ENCODE results near the gene MSN.

Gene MSN

DNA sequence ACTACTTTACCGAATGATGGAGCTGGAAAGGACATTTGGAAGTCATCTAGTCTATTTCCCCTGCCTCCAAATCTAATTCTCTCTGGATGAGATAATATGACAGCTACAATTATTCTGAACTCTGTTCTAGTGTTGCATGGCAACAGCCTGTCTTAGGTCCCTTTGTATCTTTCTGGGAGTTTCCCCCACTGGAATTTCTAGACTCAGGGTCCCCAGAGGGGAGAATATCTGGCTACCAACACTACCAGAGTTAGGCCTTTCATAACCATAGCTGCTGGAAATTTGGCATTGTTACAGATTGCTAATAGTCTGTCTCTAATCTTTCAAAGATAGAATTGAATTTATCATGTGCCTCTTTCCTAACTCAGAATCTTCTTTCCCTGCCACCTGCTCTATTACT, 4.5 kb downstream of the MSN start:
- Histone ChIP-seq H3K4me3 (ENCODE audit: low read length in 2 of 2) (peak overlapping the region; percentile 51 to 55), H3K27me3 (ENCODE audit: control insufficient read depth in 1 of 2, insufficient read depth in 2 of 2, low read length in 2 of 2) (no peaks in the 10 kb centered on the region), H3K9me3 (ENCODE audit: control insufficient read depth in 2 of 2, low read length in 2 of 2) (no peaks in the 10 kb centered on the region), H3K9ac (ENCODE audit: low read length in 2 of 2) (peak overlapping the region in 1 of 2 donors; percentile 47), H3K36me3 (ENCODE audit: control insufficient read depth in 2 of 2, insufficient read depth in 2 of 2, low read length in 2 of 2) (peaks cover 0 to 3% of the 10 kb centered on the region in 2 donors), H3K27ac (ENCODE audit: low read length) (peak overlapping the region; percentile 67), H3K4me1 (ENCODE audit: control insufficient read depth, insufficient read depth, low read length) (peaks cover 39% of the 10 kb centered on the region)

DNA sequence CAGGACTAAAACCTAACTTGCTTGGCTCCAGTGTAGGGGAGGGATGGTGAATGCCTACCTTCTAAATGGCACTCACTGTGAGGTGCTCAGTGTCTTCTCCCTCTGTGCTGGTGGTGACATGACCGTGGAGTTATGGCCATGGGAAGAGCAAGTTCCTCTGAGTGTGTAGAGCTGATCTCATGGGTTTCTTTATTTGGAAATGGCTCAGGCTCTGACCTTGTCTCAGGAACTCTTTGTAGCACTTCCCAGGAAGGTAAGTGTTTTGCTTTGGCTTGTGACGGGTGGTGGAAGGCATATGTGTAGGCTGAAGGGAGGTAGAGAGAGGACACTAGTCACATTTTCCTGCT, 6.4 kb downstream of the MSN start:
- H3K27ac ChIP-seq (ENCODE audit: low read length), result peak overlapping the region; percentile 70
- peaks cover 43% of the 10 kb centered on the region for H3K4me1 ChIP-seq (ENCODE audit: control insufficient read depth, insufficient read depth, low read length)
- H3K9me3 ChIP-seq (ENCODE audit: control insufficient read depth in 2 of 2, low read length in 2 of 2), result no peaks in the 10 kb centered on the region
- peak overlapping the region; percentile 21 to 42 for H3K9ac ChIP-seq (ENCODE audit: low read length in 2 of 2)
- peak overlapping the region; percentile 54 to 57 for H3K4me3 ChIP-seq (ENCODE audit: low read length in 2 of 2)
- H3K27me3 ChIP-seq (ENCODE audit: control insufficient read depth in 1 of 2, insufficient read depth in 2 of 2, low read length in 2 of 2), result no peaks in the 10 kb centered on the region
- H3K36me3 ChIP-seq (ENCODE audit: control insufficient read depth in 2 of 2, insufficient read depth in 2 of 2, low read length in 2 of 2), result peaks cover 0 to 3% of the 10 kb centered on the region in 2 donors

DNA sequence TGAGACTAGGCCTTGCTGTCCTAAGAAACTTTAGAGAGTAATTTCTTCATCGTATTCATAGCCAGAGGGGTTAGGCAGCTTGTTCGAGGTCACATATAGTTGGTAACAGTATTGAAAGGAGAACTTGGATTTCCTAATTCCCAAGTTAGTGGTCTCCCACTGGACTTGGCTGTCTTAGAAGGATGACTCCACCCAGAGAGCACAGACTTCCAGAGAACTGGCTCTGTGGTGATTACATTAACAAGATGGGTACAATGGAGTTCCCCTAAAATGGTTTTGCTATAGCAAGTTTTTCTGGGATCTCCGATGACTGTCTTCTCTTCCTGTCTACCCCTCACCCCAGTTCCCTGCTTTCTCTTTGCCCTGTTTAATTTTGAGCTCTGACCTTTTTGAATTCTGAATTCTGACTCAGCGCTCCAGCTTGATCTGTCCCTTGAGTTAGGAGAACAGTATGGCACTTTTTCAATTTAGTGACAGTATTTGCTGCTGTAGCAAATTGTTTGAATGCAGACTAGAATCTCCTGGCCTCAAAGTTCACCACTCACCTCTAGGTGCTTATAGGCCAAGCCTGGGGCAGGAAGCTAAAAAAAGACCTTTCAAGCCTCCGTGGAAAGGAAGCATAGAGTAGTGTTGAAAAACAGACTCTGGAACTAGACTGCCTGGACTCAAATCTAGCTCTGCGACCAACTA, 6.9 kb downstream of the MSN start:
- peaks cover 0 to 3% of the 10 kb centered on the region in 2 donors for H3K36me3 ChIP-seq (ENCODE audit: control insufficient read depth in 2 of 2, insufficient read depth in 2 of 2, low read length in 2 of 2)
- peak overlapping the region; percentile 54 to 57 for H3K4me3 ChIP-seq (ENCODE audit: low read length in 2 of 2)
- peak overlapping the region; percentile 70 for H3K27ac ChIP-seq (ENCODE audit: low read length)
- peaks cover 43% of the 10 kb centered on the region for H3K4me1 ChIP-seq (ENCODE audit: control insufficient read depth, insufficient read depth, low read length)
- H3K9me3 ChIP-seq (ENCODE audit: control insufficient read depth in 2 of 2, low read length in 2 of 2), result no peaks in the 10 kb centered on the region
- peak overlapping the region in 1 of 2 donors; percentile 42 for H3K9ac ChIP-seq (ENCODE audit: low read length in 2 of 2)
- no peaks in the 10 kb centered on the region for H3K27me3 ChIP-seq (ENCODE audit: control insufficient read depth in 1 of 2, insufficient read depth in 2 of 2, low read length in 2 of 2)

DNA sequence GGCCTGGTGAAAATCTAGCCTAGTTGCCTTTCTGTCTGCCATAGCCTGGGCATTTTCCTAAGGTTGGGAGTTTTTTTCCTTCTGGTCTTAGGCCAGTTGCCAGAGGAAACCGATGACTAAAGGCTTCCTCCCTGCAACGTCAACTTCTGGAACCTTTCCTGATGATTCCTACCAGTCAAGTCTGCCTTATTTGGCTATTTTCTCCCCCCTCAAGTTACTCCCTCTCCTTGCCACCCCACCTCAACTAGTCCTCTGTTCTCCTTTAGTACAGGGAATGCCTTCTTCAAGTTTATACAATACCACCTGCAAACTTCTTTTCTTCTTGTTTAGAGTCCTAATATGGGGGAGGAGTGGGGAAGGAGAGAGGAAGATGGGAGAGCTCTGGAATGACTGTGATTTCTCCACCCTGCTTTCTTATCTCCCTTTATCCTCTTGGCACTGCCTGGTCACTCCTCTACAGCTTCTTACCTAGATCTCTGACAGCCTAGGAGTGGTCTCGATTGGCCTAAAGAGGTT, 10.6 kb downstream of the MSN start:
- Histone ChIP-seq H3K27me3 (ENCODE audit: control insufficient read depth in 1 of 2, insufficient read depth in 2 of 2, low read length in 2 of 2) (no peaks in the 10 kb centered on the region), H3K4me1 (ENCODE audit: control insufficient read depth, insufficient read depth, low read length) (peaks cover 38% of the 10 kb centered on the region), H3K27ac (ENCODE audit: low read length) (peak overlapping the region; percentile 86), H3K9me3 (ENCODE audit: control insufficient read depth in 2 of 2, low read length in 2 of 2) (no peaks in the 10 kb centered on the region), H3K9ac (ENCODE audit: low read length in 2 of 2) (peak overlapping the region; percentile 44 to 47), H3K4me3 (ENCODE audit: low read length in 2 of 2) (peak overlapping the region; percentile 14 to 35), H3K36me3 (ENCODE audit: control insufficient read depth in 2 of 2, insufficient read depth in 2 of 2, low read length in 2 of 2) (no peaks in the 10 kb centered on the region)

DNA sequence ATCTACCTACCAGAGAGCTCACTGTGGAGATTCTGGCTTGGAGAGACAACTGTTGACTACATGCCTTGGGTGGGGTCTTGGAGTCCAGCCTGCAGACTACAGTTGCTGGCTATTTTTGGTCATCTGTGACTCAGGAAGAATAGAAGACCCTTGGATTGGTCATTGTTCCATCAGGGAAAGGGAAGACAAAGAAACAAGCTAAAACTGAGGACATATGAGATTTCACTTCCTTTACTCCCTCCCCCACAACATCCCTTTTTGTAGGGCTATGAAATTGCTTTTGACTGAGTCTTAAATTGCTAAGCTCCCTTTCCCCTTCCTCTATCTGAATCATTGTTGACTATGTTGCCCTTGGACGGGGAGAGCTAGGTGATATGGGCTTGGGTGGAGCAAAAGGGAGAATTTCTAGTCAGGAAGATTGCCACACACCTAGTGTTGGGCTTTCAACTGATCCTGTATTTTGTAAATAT, 11.7 kb downstream of the MSN start:
- Histone ChIP-seq H3K27me3 (ENCODE audit: control insufficient read depth in 1 of 2, insufficient read depth in 2 of 2, low read length in 2 of 2) (no peaks in the 10 kb centered on the region), H3K9me3 (ENCODE audit: control insufficient read depth in 2 of 2, low read length in 2 of 2) (no peaks in the 10 kb centered on the region), H3K4me1 (ENCODE audit: control insufficient read depth, insufficient read depth, low read length) (peaks cover 33% of the 10 kb centered on the region), H3K27ac (ENCODE audit: low read length) (peak overlapping the region; percentile 86), H3K9ac (ENCODE audit: low read length in 2 of 2) (no peak overlapping the region), H3K4me3 (ENCODE audit: low read length in 2 of 2) (no peak overlapping the region), H3K36me3 (ENCODE audit: control insufficient read depth in 2 of 2, insufficient read depth in 2 of 2, low read length in 2 of 2) (no peaks in the 10 kb centered on the region)

DNA sequence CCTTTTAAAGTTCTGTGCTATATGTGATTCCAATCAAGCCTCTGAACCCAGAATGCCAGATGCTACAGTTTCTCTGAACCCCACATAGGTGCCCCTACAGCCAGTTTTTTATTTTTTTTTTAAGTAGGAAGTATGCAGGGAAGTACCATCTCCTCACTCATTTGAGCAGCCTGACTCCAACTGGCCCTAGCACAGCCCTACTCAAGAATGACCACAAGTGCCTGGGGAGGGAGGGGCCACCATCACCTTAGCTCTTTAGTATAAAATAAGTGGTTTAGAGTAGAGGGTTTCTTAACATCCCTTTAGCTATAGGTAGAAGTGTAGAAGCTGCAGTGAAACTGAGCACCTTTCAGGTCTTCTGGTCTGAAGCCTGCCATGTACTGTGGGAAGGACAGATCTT, 14.4 kb downstream of the MSN start:
- Histone ChIP-seq H3K9ac (ENCODE audit: low read length in 2 of 2) (no peak overlapping the region), H3K4me1 (ENCODE audit: control insufficient read depth, insufficient read depth, low read length) (peaks cover 25% of the 10 kb centered on the region), H3K27me3 (ENCODE audit: control insufficient read depth in 1 of 2, insufficient read depth in 2 of 2, low read length in 2 of 2) (no peaks in the 10 kb centered on the region), H3K4me3 (ENCODE audit: low read length in 2 of 2) (no peak overlapping the region), H3K27ac (ENCODE audit: low read length) (no peak overlapping the region), H3K36me3 (ENCODE audit: control insufficient read depth in 2 of 2, insufficient read depth in 2 of 2, low read length in 2 of 2) (no peaks in the 10 kb centered on the region), H3K9me3 (ENCODE audit: control insufficient read depth in 2 of 2, low read length in 2 of 2) (no peaks in the 10 kb centered on the region)

DNA sequence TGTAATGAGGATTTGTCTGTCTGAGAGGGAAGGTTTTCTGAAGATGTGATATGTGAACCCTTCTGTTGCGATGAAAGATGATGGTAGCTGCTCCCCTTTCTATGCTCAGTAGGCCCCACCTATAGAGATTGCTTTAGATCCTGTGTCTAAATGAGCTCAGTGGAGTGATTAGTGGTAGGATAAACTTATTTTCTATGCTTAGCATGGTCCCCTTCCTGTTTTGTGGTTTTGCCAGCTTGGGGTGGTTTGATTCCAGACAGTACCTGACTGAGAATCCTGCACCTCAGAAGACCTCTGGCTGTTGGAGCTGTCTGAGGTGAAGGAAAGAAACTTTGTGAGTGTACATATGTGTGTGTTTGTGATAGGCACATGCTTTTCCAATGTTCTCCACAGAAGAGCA, 17.7 kb downstream of the MSN start:
- H3K27me3 ChIP-seq (ENCODE audit: control insufficient read depth in 1 of 2, insufficient read depth in 2 of 2, low read length in 2 of 2), result peaks cover 0 to 3% of the 10 kb centered on the region in 2 donors
- H3K4me1 ChIP-seq (ENCODE audit: control insufficient read depth, insufficient read depth, low read length), result peaks cover 26% of the 10 kb centered on the region
- H3K9me3 ChIP-seq (ENCODE audit: control insufficient read depth in 2 of 2, low read length in 2 of 2), result no peaks in the 10 kb centered on the region
- H3K36me3 ChIP-seq (ENCODE audit: control insufficient read depth in 2 of 2, insufficient read depth in 2 of 2, low read length in 2 of 2), result no peaks in the 10 kb centered on the region
- no peak overlapping the region for H3K9ac ChIP-seq (ENCODE audit: low read length in 2 of 2)
- no peak overlapping the region for H3K27ac ChIP-seq (ENCODE audit: low read length)
- H3K4me3 ChIP-seq (ENCODE audit: low read length in 2 of 2), result no peak overlapping the region

DNA sequence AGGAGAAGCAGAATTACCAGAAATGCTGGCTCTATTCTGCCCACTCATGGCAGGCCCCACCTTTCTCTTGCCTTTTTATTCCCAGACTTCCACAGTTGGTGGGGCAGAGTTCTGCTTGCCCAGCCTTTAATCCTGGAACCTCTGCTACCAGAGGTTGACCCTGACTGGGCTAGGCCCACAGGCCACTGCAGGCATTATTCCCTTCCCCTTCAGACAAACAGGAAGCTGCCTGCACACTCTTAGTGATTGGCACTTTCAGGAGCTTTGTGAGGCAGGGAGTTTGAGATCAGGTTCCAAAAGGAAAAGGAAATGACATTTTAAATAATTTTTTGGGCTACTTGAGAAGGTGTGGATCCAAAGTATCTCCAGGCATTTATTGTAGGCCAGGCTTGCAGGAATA, 18.8 kb downstream of the MSN start:
- H3K4me3 ChIP-seq (ENCODE audit: low read length in 2 of 2), result no peak overlapping the region
- no peaks in the 10 kb centered on the region for H3K36me3 ChIP-seq (ENCODE audit: control insufficient read depth in 2 of 2, insufficient read depth in 2 of 2, low read length in 2 of 2)
- no peak overlapping the region for H3K9ac ChIP-seq (ENCODE audit: low read length in 2 of 2)
- peaks cover 32% of the 10 kb centered on the region for H3K4me1 ChIP-seq (ENCODE audit: control insufficient read depth, insufficient read depth, low read length)
- H3K27ac ChIP-seq (ENCODE audit: low read length), result no peak overlapping the region
- H3K9me3 ChIP-seq (ENCODE audit: control insufficient read depth in 2 of 2, low read length in 2 of 2), result no peaks in the 10 kb centered on the region
- peaks cover 0 to 6% of the 10 kb centered on the region in 2 donors for H3K27me3 ChIP-seq (ENCODE audit: control insufficient read depth in 1 of 2, insufficient read depth in 2 of 2, low read length in 2 of 2)

DNA sequence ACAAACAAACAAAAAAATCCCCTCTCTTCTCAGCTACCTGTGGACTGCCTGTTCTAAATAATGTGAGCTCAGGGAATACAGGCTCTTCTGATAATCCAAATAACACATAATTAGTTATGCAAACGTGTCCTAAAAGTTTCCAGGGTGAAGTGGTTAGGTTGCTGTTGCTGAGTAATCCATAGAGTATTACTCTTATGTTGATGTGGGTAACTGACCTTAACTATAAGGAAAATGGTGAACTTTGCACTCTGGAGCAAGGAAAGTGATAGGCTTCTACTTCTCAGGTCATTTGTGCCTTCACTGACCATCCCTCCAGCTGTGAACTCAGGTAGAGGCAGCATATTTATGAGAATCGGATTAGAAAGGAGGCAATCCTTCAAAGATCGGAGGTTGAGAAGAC, 19.9 kb downstream of the MSN start:
- H3K4me3 ChIP-seq (ENCODE audit: low read length in 2 of 2), result no peak overlapping the region
- H3K27me3 ChIP-seq (ENCODE audit: control insufficient read depth in 1 of 2, insufficient read depth in 2 of 2, low read length in 2 of 2), result peaks cover 0 to 6% of the 10 kb centered on the region in 2 donors
- H3K27ac ChIP-seq (ENCODE audit: low read length), result no peak overlapping the region
- H3K36me3 ChIP-seq (ENCODE audit: control insufficient read depth in 2 of 2, insufficient read depth in 2 of 2, low read length in 2 of 2), result no peaks in the 10 kb centered on the region
- no peak overlapping the region for H3K9ac ChIP-seq (ENCODE audit: low read length in 2 of 2)
- no peaks in the 10 kb centered on the region for H3K9me3 ChIP-seq (ENCODE audit: control insufficient read depth in 2 of 2, low read length in 2 of 2)
- peaks cover 29% of the 10 kb centered on the region for H3K4me1 ChIP-seq (ENCODE audit: control insufficient read depth, insufficient read depth, low read length)

DNA sequence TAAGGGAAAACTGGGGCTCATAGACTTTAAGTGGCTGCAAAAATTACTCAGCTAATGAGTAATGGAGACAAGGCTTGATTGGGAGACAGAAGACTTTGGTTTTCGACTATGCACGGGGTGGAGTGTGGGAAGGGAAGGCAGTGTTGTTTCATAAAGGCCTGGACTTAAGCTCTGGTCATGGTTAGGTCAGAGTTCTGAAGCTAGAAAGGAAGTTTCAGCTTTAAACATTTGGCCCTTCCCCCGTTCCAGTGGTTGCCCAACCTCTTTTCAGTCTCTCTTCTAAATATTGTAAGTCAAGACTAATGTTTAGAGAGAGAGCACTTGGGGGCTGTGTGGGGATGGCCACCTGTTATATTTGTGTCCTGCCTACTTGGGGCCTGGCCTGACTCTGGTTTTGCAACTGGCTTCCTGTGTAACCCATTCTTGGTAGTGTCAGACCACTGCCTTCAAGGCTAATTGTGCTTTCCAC, 21.0 kb downstream of the MSN start:
- no peak overlapping the region for H3K27ac ChIP-seq (ENCODE audit: low read length)
- no peaks in the 10 kb centered on the region for H3K36me3 ChIP-seq (ENCODE audit: control insufficient read depth in 2 of 2, insufficient read depth in 2 of 2, low read length in 2 of 2)
- peaks cover 26% of the 10 kb centered on the region for H3K4me1 ChIP-seq (ENCODE audit: control insufficient read depth, insufficient read depth, low read length)
- H3K4me3 ChIP-seq (ENCODE audit: low read length in 2 of 2), result no peak overlapping the region
- H3K9ac ChIP-seq (ENCODE audit: low read length in 2 of 2), result no peak overlapping the region
- no peaks in the 10 kb centered on the region for H3K9me3 ChIP-seq (ENCODE audit: control insufficient read depth in 2 of 2, low read length in 2 of 2)
- peaks cover 0 to 6% of the 10 kb centered on the region in 2 donors for H3K27me3 ChIP-seq (ENCODE audit: control insufficient read depth in 1 of 2, insufficient read depth in 2 of 2, low read length in 2 of 2)

DNA sequence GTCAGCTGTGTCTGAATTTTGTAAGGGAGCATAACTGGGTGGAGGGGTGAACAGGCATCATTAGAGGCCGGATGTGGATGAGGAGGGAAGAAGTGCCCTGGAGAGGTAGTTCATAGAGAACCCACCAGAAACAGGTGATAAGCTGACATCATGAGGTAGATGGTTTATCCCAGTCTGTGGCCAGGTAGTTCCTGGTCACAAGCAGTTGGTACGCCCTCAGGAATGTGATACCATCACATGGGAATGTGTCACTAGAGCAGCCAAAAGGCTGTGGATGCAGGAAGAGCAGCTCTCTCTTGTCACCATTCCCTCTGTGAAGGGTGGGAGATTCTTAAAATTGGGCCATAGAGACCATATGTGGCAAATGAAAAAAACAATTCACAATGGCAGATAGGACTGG, 21.9 kb downstream of the MSN start:
- H3K9ac ChIP-seq (ENCODE audit: low read length in 2 of 2), result no peak overlapping the region
- peak overlapping the region in 1 of 2 donors; percentile 22 for H3K4me3 ChIP-seq (ENCODE audit: low read length in 2 of 2)
- H3K4me1 ChIP-seq (ENCODE audit: control insufficient read depth, insufficient read depth, low read length), result peaks cover 26% of the 10 kb centered on the region
- H3K27me3 ChIP-seq (ENCODE audit: control insufficient read depth in 1 of 2, insufficient read depth in 2 of 2, low read length in 2 of 2), result peaks cover 0 to 6% of the 10 kb centered on the region in 2 donors
- no peak overlapping the region for H3K27ac ChIP-seq (ENCODE audit: low read length)
- H3K36me3 ChIP-seq (ENCODE audit: control insufficient read depth in 2 of 2, insufficient read depth in 2 of 2, low read length in 2 of 2), result no peaks in the 10 kb centered on the region
- no peaks in the 10 kb centered on the region for H3K9me3 ChIP-seq (ENCODE audit: control insufficient read depth in 2 of 2, low read length in 2 of 2)

All from stomach smooth muscle (tissue), 2 donors.